Hematopoietic multipotent progenitor cell treated with erythropoietin and hydrocortisone succinate and interleukin-3 and kit ligand, for 8 days (in vitro differentiated cells): ENCODE measurements around the gene RALB.

Experiments used
- DNase-seq: peaks from one replicate; pipeline ENCODE4 v3.0.0-alpha.2; 2015

The RALB gene

GRCh38 chr2:120269076-120269744 is 16.6 kb downstream of the RALB start:
- DNase-seq = no peak

GRCh38 chr2:120269816-120270215 is 17.2 kb downstream of the RALB start:
- DNase-seq = no peak

- no peak for DNase-seq
These were observed 19.2 kb downstream of the RALB start for GRCh38 chr2:120271711-120272379.

- peak; percentile 62 for DNase-seq
These were observed 20.3 kb downstream of the RALB start for GRCh38 chr2:120272763-120273481.

- no peak for DNase-seq
These were observed 23.2 kb downstream of the RALB start for GRCh38 chr2:120275617-120276400.

- no peak for DNase-seq
These were observed 25.0 kb downstream of the RALB start for GRCh38 chr2:120277505-120278205.

GRCh38 chr2:120278901-120279300 is 26.2 kb downstream of the RALB start:
- no peak for DNase-seq

GRCh38 chr2:120279708-120280107 is 27.1 kb downstream of the RALB start:
- no peak for DNase-seq

- DNase-seq = no peak
These were observed 31.0 kb downstream of the RALB start for GRCh38 chr2:120283649-120284048.

- DNase-seq = no peak
These were observed 32.4 kb downstream of the RALB start for GRCh38 chr2:120285056-120285455.

GRCh38 chr2:120287183-120288015 is 34.7 kb downstream of the RALB start:
- no peak for DNase-seq

GRCh38 chr2:120288016-120288373 is 35.3 kb downstream of the RALB start:
- no peak for DNase-seq

- no peak for DNase-seq
These were observed 36.7 kb downstream of the RALB start for GRCh38 chr2:120289221-120289906.

- no peak for DNase-seq
These were observed 38.1 kb downstream of the RALB start for GRCh38 chr2:120290737-120291136.

GRCh38 chr2:120291401-120292311 is 39.0 kb downstream of the RALB start:
- DNase-seq = peak; percentile 96

GRCh38 chr2:120293096-120294007 is 40.7 kb downstream of the RALB start:
- DNase-seq = no peak

GRCh38 chr2:120294008-120294340 is 41.3 kb downstream of the RALB start:
- no peak for DNase-seq

GRCh38 chr2:120298173-120298835 is 45.7 kb downstream of the RALB start:
- DNase-seq = peak; percentile 10
